GM12878 (cell line): ENCODE data around the gene PLEKHG1.

Experiments used
- ATF7 ChIP-seq: fragments of 450-650 bp; IDR thresholded peaks from 2 replicates; pipeline ENCODE4 v1.6.1; 2016; ENCODE audit warnings: low read depth, mild to moderate bottlenecking
- HDAC2 ChIP-seq: fragments of 200-600 bp; sonication (generic); IDR thresholded peaks from 2 replicates; pipeline ENCODE4 v1.6.1; 2017
- TF ChIP-seq, protein P1 (sequence below): IDR thresholded peaks from 2 replicates; pipeline ENCODE4 v1.6.1; 2011; ENCODE audit warnings: borderline replicate concordance, low read depth, mild to moderate bottlenecking, moderate library complexity, low read length; ENCODE audit not compliant: insufficient read depth, poor library complexity, severe bottlenecking

DNA sequence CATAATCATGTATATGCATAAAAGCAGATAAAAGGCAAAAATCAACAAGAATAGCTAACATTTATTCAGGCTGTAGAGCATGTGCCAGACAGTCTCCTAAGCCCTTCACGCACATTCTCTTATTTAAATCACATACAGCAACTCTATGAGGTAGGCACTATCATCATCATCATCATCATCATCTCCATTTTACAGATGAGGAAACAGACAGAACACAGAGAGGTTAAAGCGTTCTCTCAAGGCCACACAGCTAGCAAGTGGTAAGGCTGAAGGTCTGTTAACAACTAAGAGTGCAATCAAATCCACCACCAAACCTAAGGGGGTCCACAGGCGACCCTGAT, 857 bp upstream of the PLEKHG1 start:
- TF ChIP-seq, protein P1, sequence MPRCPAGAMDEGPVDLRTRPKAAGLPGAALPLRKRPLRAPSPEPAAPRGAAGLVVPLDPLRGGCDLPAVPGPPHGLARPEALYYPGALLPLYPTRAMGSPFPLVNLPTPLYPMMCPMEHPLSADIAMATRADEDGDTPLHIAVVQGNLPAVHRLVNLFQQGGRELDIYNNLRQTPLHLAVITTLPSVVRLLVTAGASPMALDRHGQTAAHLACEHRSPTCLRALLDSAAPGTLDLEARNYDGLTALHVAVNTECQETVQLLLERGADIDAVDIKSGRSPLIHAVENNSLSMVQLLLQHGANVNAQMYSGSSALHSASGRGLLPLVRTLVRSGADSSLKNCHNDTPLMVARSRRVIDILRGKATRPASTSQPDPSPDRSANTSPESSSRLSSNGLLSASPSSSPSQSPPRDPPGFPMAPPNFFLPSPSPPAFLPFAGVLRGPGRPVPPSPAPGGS: no peak
- no peak for TF ChIP-seq HDAC2
- TF ChIP-seq ATF7: no peak
